Activated CD8-positive, alpha-beta memory T cell treated with anti-CD3 and anti-CD28 coated beads, Interleukin-2, amount 50 U/mL, for 24 hours (primary cell): ENCODE data around the gene ZIC2.
"Not testable (repeated sequence)": the region's sequence is repeated elsewhere in the genome, so short reads cannot be mapped to it uniquely, and the experiment has no call there.

Experiments used
- DNase-seq: peaks from one replicate; pipeline ENCODE4 v3.0.0-alpha.2; 2020; ENCODE audit errors: extremely low read depth

Gene ZIC2

DNA sequence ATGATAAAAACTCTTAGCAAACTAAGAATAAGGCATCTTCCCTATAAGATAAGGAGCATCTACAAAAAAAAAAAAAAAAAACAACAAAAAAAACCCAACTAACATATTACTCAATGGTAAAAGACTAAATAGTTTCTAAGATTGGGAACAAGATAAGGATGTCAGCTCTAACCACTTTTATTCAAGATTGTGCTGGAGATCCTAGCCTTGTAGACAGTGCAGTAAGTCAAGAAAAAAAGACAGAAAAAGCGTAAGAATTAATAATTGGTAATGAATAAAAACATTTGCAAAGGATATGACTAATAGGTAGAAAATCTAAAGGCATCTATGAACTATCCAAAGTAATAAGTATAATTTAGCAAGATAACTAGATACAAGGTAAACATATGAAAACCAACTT is 33.0 kb downstream of the ZIC2 start:
- no peak for DNase-seq

DNA sequence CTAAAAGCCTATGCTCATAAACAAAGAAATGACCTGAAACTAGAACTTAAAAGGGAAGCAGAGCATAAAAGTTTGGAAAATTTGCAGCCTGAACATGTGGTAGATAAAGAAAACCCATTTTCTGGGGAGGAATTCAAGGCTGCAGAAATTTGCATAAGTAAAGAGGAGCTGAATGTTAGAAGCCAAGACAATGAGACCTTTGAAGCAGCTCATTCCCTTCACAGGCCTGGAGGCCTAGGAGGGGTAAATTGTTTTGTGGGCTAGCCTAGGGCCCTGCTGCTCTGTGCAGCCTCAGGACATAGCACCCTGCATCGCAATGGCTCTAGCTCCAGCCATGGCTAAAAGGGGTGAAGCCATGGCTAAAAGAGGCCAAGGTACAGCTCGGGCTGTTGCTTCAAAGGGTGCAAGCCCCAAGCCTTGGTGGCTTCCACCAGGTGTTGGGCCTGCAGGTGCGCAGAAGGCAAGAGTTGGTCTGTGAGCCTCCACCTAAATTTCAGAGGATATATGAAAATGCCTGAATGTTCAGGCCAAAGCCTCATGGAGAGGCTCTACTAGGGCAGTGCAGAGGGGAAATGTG is 38.3 kb downstream of the ZIC2 start:
- no peak for DNase-seq

DNA sequence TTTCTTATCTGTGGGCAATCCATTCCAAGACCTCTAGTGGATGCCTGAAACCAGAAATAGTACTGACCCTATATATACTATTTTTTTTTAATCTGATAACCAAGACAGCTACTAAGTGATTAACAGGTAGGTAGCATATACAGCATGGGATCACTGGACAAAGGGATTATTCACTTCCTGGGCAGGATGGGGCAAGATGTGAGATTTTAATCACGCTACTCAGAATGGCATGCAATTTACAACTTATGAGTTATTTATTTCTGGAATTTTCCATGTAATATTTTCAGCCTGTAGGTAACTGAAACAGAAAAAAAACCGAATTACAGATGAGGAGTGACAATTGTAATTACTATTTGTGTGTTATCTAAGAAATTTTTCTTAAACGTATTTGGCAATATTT is 41.2 kb downstream of the ZIC2 start:
- no peak for DNase-seq

GRCh38 chr13:100024023-100024422 is 42.4 kb downstream of the ZIC2 start:
- no peak for DNase-seq

DNA sequence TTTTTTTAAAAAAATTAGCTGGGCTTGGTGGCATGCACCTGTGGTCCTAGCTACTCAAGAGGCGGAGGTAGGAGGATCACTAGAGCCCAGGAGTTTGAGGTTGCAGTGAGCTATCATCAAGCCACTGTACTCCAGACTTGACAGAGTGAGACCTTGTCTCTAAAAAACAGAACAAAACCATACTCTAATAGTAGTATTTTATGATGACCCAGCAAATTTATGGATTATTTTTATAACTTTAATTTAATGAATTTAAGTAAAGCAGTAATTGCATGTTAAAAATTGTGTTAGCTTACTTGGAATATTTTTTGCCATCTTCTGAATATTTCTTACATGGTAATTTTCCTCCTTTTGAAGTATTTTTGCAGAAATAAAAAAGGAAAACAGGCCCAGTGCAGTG is 48.3 kb downstream of the ZIC2 start:
- no peak for DNase-seq

GRCh38 chr13:100032642-100033041 is 51.1 kb downstream of the ZIC2 start:
- not testable (repeated sequence) for DNase-seq

GRCh38 chr13:100035936-100036335 is 54.4 kb downstream of the ZIC2 start:
- DNase-seq = no peak
